Activated CD8-positive, alpha-beta memory T cell treated with anti-CD3 and anti-CD28 coated beads, Interleukin-2, amount 10 ng/mL, durations not matched to agents 7 days and 5 days (primary cell): Measurements from ENCODE around the gene GPHN. TPM values are rescaled to one million over a fixed set of nuclear protein-coding genes. Genes with fewer than 3 reads are reported as not detected.
"Not testable (repeated sequence)": the region's sequence is repeated elsewhere in the genome, so short reads cannot be mapped to it uniquely, and the experiment has no call there.

Experiments
- ATAC-seq: fragments of 150-1000 bp; cut with Tn5 transposase; one replicate; pipeline ENCODE4 v1.10.0; 2021; ENCODE audit warnings: moderate library complexity
- CTCF ChIA-PET: fragments of 350-600 bp; sonication (Branson Sonifier 250); formaldehyde crosslinking; loops from one replicate; lab custom pipeline; 2021; ENCODE audit warnings: antibody characterized with exemption; lab: Charles Lee
- DNase-seq: peaks from one replicate; pipeline ENCODE4 v3.0.0-alpha.2; 2020
- H3K27ac Mint-ChIP-seq: one replicate; pipeline ENCODE4 v1.8.0; 2021; ENCODE audit warnings: mild to moderate bottlenecking, mixed read lengths
- H3K27me3 Mint-ChIP-seq: one replicate; pipeline ENCODE4 v1.8.0; 2021; ENCODE audit warnings: mixed read lengths
- H3K36me3 Mint-ChIP-seq: one replicate; pipeline ENCODE4 v1.8.0; 2021; ENCODE audit warnings: mild to moderate bottlenecking, mixed read lengths
- H3K4me1 Mint-ChIP-seq: one replicate; pipeline ENCODE4 v1.8.0; 2021; ENCODE audit warnings: mixed read lengths
- H3K4me3 Mint-ChIP-seq: one replicate; pipeline ENCODE4 v1.8.0; 2021; ENCODE audit warnings: mild to moderate bottlenecking, moderate library complexity, mixed read lengths
- H3K9me3 Mint-ChIP-seq: one replicate; pipeline ENCODE4 v1.8.0; 2022; ENCODE audit warnings: low read depth, mixed read lengths
- total RNA-seq, 2 experiments: library from RNA; stranded (reverse); gene quantifications; one replicate each; pipeline ENCODE4 v1.2.3, GENCODE V29; 2021

Gene GPHN
- total RNA-seq, 2 experiments from 2014 or later: 11.9 to 22.5 TPM

- H3K4me3 Mint-ChIP-seq, CTCF ChIA-PET, H3K36me3 Mint-ChIP-seq, H3K27ac Mint-ChIP-seq, H3K4me1 Mint-ChIP-seq, DNase-seq, H3K27me3 Mint-ChIP-seq, H3K9me3 Mint-ChIP-seq, ATAC-seq: not testable (repeated sequence)
These were observed 329.5 kb downstream of the GPHN start for GRCh38 chr14:66837436-66837835.

GRCh38 chr14:66842911-66843512 lies 335.1 kb downstream of the GPHN start:
- no peak for ATAC-seq
- Mint-ChIP-seq H3K9me3 (peaks cover 2% of the 10 kb centered on the region), H3K4me3 (no peak overlapping the region), H3K27me3 (no peaks in the 10 kb centered on the region), H3K36me3 (no peaks in the 10 kb centered on the region), H3K27ac (no peak overlapping the region), H3K4me1 (no peaks in the 10 kb centered on the region)
- no peak for DNase-seq
- CTCF ChIA-PET: no interaction called here

- Mint-ChIP-seq H3K4me3 (no peak overlapping the region), H3K4me1 (no peaks in the 10 kb centered on the region), H3K27ac (no peak overlapping the region), H3K27me3 (no peaks in the 10 kb centered on the region), H3K36me3 (no peaks in the 10 kb centered on the region), H3K9me3 (no peaks in the 10 kb centered on the region)
- DNase-seq (no peak), ATAC-seq (no peak)
- CTCF ChIA-PET: no interaction called here
These were observed 342.4 kb downstream of the GPHN start for GRCh38 chr14:66850258-66850888.

- Mint-ChIP-seq H3K27me3 (no peaks in the 10 kb centered on the region), H3K4me1 (no peaks in the 10 kb centered on the region), H3K4me3 (no peak overlapping the region), H3K9me3 (peaks cover 3% of the 10 kb centered on the region), H3K27ac (no peak overlapping the region), H3K36me3 (no peaks in the 10 kb centered on the region)
- ATAC-seq: no peak
- DNase-seq: no peak
- CTCF ChIA-PET: no interaction called here
These were observed 345.4 kb downstream of the GPHN start for GRCh38 chr14:66853311-66853710.

GRCh38 chr14:66857867-66858266 lies 349.9 kb downstream of the GPHN start:
- no peak overlapping the region for H3K4me3 Mint-ChIP-seq
- H3K4me1 Mint-ChIP-seq: no peaks in the 10 kb centered on the region
- no peak for DNase-seq
- H3K9me3 Mint-ChIP-seq: peaks cover 7% of the 10 kb centered on the region
- CTCF ChIA-PET: no interaction called here
- no peaks in the 10 kb centered on the region for H3K36me3 Mint-ChIP-seq
- H3K27ac Mint-ChIP-seq: no peak overlapping the region
- no peaks in the 10 kb centered on the region for H3K27me3 Mint-ChIP-seq
- no peak for ATAC-seq

- no peak overlapping the region for H3K27ac Mint-ChIP-seq
- H3K9me3 Mint-ChIP-seq: peaks cover 7% of the 10 kb centered on the region
- CTCF ChIA-PET: no interaction called here
- no peak overlapping the region for H3K4me3 Mint-ChIP-seq
- no peaks in the 10 kb centered on the region for H3K4me1 Mint-ChIP-seq
- DNase-seq (no peak), ATAC-seq (no peak)
- H3K27me3 Mint-ChIP-seq: no peaks in the 10 kb centered on the region
- no peaks in the 10 kb centered on the region for H3K36me3 Mint-ChIP-seq
These were observed 351.2 kb downstream of the GPHN start for GRCh38 chr14:66859063-66859671.

- DNase-seq: no peak
- no peaks in the 10 kb centered on the region for H3K27me3 Mint-ChIP-seq
- CTCF ChIA-PET: no interaction called here
- H3K4me3 Mint-ChIP-seq: no peak overlapping the region
- H3K27ac Mint-ChIP-seq: no peak overlapping the region
- ATAC-seq: no peak
- no peaks in the 10 kb centered on the region for H3K4me1 Mint-ChIP-seq
- H3K36me3 Mint-ChIP-seq: no peaks in the 10 kb centered on the region
- H3K9me3 Mint-ChIP-seq: no peaks in the 10 kb centered on the region
These were observed 373.6 kb downstream of the GPHN start for GRCh38 chr14:66881596-66881995.

- CTCF ChIA-PET: no interaction called here
- H3K9me3 Mint-ChIP-seq: peaks cover 3% of the 10 kb centered on the region
- H3K4me1 Mint-ChIP-seq: no peaks in the 10 kb centered on the region
- H3K36me3 Mint-ChIP-seq: no peaks in the 10 kb centered on the region
- H3K4me3 Mint-ChIP-seq: no peak overlapping the region
- no peak overlapping the region for H3K27ac Mint-ChIP-seq
- ATAC-seq (no peak), DNase-seq (no peak)
- no peaks in the 10 kb centered on the region for H3K27me3 Mint-ChIP-seq
These were observed 376.2 kb downstream of the GPHN start for GRCh38 chr14:66884149-66884548.

- Mint-ChIP-seq H3K27ac (no peak overlapping the region), H3K4me1 (no peaks in the 10 kb centered on the region), H3K27me3 (no peaks in the 10 kb centered on the region), H3K4me3 (no peak overlapping the region), H3K9me3 (peaks cover 14% of the 10 kb centered on the region), H3K36me3 (peaks cover 1% of the 10 kb centered on the region)
- CTCF ChIA-PET: no interaction called here
- ATAC-seq (no peak), DNase-seq (no peak)
These were observed 392.8 kb downstream of the GPHN start for GRCh38 chr14:66900719-66901118.

GRCh38 chr14:66910311-66910840 lies 402.4 kb downstream of the GPHN start:
- DNase-seq (no peak), ATAC-seq (no peak)
- Mint-ChIP-seq H3K36me3 (no peaks in the 10 kb centered on the region), H3K4me1 (no peaks in the 10 kb centered on the region), H3K4me3 (no peak overlapping the region), H3K9me3 (peaks cover 2% of the 10 kb centered on the region), H3K27me3 (no peaks in the 10 kb centered on the region), H3K27ac (no peak overlapping the region)
- CTCF ChIA-PET: no interaction called here

GRCh38 chr14:66916421-66916820 lies 408.5 kb downstream of the GPHN start:
- CTCF ChIA-PET: no interaction called here
- H3K4me3 Mint-ChIP-seq: no peak overlapping the region
- H3K27ac Mint-ChIP-seq: no peak overlapping the region
- H3K4me1 Mint-ChIP-seq: no peaks in the 10 kb centered on the region
- H3K36me3 Mint-ChIP-seq: no peaks in the 10 kb centered on the region
- no peaks in the 10 kb centered on the region for H3K27me3 Mint-ChIP-seq
- DNase-seq (no peak), ATAC-seq (no peak)
- H3K9me3 Mint-ChIP-seq: peaks cover 3% of the 10 kb centered on the region

- CTCF ChIA-PET: no interaction called here
- H3K27me3 Mint-ChIP-seq: no peaks in the 10 kb centered on the region
- no peaks in the 10 kb centered on the region for H3K36me3 Mint-ChIP-seq
- H3K4me1 Mint-ChIP-seq: no peaks in the 10 kb centered on the region
- peaks cover 6% of the 10 kb centered on the region for H3K9me3 Mint-ChIP-seq
- DNase-seq (no peak), ATAC-seq (no peak)
- no peak overlapping the region for H3K27ac Mint-ChIP-seq
- H3K4me3 Mint-ChIP-seq: no peak overlapping the region
These were observed 410.6 kb downstream of the GPHN start for GRCh38 chr14:66918527-66918926.

GRCh38 chr14:66920196-66920595 lies 412.2 kb downstream of the GPHN start:
- no peaks in the 10 kb centered on the region for H3K27me3 Mint-ChIP-seq
- DNase-seq: no peak
- peaks cover 6% of the 10 kb centered on the region for H3K9me3 Mint-ChIP-seq
- H3K36me3 Mint-ChIP-seq: no peaks in the 10 kb centered on the region
- no peak for ATAC-seq
- CTCF ChIA-PET: no interaction called here
- H3K4me1 Mint-ChIP-seq: no peaks in the 10 kb centered on the region
- H3K27ac Mint-ChIP-seq: no peak overlapping the region
- no peak overlapping the region for H3K4me3 Mint-ChIP-seq

GRCh38 chr14:66923251-66923650 lies 415.3 kb downstream of the GPHN start:
- CTCF ChIA-PET: no interaction called here
- DNase-seq (no peak), ATAC-seq (no peak)
- Mint-ChIP-seq H3K27me3 (no peaks in the 10 kb centered on the region), H3K4me3 (no peak overlapping the region), H3K9me3 (peaks cover 6% of the 10 kb centered on the region), H3K27ac (no peak overlapping the region), H3K4me1 (no peaks in the 10 kb centered on the region), H3K36me3 (no peaks in the 10 kb centered on the region)
